ENCODE data around the gene BRPF1.

BRPF1 gene

DNA sequence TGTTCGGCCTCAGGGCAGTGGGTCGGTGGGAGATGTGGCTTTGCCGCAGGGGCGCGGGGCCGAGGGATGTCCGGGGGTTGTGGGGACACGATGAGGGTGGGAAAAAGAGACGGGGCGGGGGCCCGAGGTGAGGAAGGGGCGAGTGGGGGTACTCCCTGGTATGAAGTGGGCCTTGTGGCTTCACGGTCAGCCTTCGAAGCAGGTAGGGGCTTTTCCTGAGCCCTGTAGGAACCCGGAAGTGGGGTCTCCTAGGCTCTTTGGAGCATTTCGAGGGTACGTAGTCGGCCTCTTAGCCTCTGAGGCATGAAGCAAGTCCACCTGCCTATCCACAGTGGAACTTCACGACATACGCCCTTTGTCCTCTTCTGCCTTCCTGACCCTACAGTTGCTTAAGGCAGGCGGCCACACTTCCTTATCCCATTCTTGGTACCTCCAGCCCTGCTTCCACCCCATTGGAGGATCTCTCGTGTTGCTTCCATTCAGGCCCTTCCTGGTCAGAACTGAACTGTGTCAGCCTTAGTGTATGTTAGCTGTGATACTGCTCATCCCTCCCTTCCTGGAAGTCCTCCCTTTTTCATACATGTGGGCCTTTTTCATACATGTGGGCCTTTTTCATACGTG is 61.7 kb downstream of the BRPF1 start:
- DNase-seq (ENCODE audit: insufficient read length, low spot score): no peak
- TF ChIP-seq CTCF (IDR thresholded peaks at IDR 0.05; ENCODE audit: insufficient read depth, missing control alignments): no peak
- FAIRE-seq: no peak

DNA sequence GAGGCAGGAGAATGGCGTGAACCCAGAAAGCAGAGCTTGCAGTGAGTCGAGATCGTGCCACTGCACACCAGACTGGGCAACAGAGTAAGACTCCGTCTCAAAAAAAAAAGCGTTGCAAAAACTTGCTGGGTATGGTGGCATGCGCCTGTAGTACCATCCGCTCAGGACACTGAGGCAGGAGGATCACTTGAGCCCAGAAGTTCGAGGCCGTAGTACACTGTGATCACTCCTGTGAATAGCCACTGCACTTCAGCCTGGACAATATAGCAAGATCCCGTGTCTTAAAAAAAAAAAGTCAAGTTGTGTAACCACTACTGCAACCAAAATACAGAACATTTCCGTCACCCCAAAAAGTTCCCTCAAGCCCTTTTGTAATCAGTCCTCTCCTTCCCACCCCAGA is 62.9 kb downstream of the BRPF1 start:
- TF ChIP-seq CTCF (IDR thresholded peaks at IDR 0.05; ENCODE audit: insufficient read depth, missing control alignments): no peak

GRCh38 chr3:9795207-9795606 is 63.7 kb downstream of the BRPF1 start:
- FAIRE-seq: no peak
- no peak for TF ChIP-seq CTCF (IDR thresholded peaks at IDR 0.05; ENCODE audit: insufficient read depth, missing control alignments)
- no peak for DNase-seq (ENCODE audit: insufficient read length, low spot score)

More for the DNA sequence above, 62.9 kb downstream of the BRPF1 start:
- DNase-seq (ENCODE audit: insufficient read length, low spot score) (no peak), FAIRE-seq (no peak)

GRCh38 chr3:9797196-9797945 is 65.8 kb downstream of the BRPF1 start:
- DNase-seq (ENCODE audit: insufficient read length, low spot score) (no peak), FAIRE-seq (no peak)
- no peak for TF ChIP-seq CTCF (IDR thresholded peaks at IDR 0.05; ENCODE audit: insufficient read depth, missing control alignments)

All from D721Med (cell line).